Left ventricle myocardium superior (tissue), 1 donor: ENCODE results near the gene ACE. TPM values are rescaled to one million over a fixed set of nuclear protein-coding genes. Genes with fewer than 3 reads are reported as not detected.

ENCODE experiments used
- ATAC-seq: fragments of 200-7000 bp; cut with Tn5 transposase; one replicate; pipeline ENCODE4 v1.9.1; 2020; ENCODE audit warnings: mild to moderate bottlenecking, moderate library complexity
- DNase-seq: peaks from one replicate; pipeline ENCODE4 v3.0.0-alpha.2; 2020
- intact Hi-C: fragments of 100-400 bp; cut with micrococcal nuclease; formaldehyde crosslinking; loops from one replicate; pipeline ENCODE4 v1.11.0; 2022
- long read RNA-seq: library from polyadenylated mRNA; unstranded; transcript quantifications from one replicate; pipeline ENCODE4 v2.0.0, GENCODE V29; 2021
- total RNA-seq: library from RNA; stranded (reverse); fragmentation: NEBNext Ultra II Directional; extraction: Animal tissue kit (Norgen Biotek cat#: 25700); gene quantifications from one replicate; pipeline ENCODE4 v1.2.1, GENCODE V29; 2021
- donor health status: DM: no; HTN: yes; CAD: no; lungs with severe emphysema.

Gene ACE
- total RNA-seq = 5.6 TPM
- long read RNA-seq, full-length matches to known transcripts = 1 of 5 reads
- long read RNA-seq, partial matches to known transcripts = 4 of 5 reads
- long read RNA-seq, other reads (novel, unspliced or antisense) = 0 of 5 reads

DNA sequence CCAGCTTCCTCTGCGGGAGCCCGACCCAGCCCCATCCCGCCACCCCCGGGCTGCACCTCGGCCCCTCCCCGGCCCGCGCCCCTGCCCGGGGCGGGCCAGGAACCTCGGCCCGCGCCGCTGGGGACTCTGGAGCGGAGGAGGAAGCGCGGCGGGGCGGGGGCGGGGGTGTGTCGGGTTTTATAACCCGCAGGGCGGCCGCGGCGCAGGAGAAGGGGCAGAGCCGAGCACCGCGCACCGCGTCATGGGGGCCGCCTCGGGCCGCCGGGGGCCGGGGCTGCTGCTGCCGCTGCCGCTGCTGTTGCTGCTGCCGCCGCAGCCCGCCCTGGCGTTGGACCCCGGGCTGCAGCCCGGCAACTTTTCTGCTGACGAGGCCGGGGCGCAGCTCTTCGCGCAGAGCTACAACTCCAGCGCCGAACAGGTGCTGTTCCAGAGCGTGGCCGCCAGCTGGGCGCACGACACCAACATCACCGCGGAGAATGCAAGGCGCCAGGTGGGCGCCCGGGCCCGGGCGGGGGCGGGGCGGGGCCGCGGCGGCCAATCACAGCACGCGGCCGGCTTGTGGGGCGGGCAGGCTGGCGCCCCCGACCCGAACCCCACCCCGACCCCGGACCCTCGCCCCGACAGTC is at the start of gene ACE:
ACE (plus strand) TSS at position 208 of the 626 bp plus-strand sequence; CDS start at position 242, 34 bp downstream.
- DNase-seq (peak; percentile 56), ATAC-seq (peak; percentile 39)
- intact Hi-C loops = loop anchor here (5.0 kb wide), 1 partner anchor 50 kb away; no protein-coding TSS in a partner anchor

DNA sequence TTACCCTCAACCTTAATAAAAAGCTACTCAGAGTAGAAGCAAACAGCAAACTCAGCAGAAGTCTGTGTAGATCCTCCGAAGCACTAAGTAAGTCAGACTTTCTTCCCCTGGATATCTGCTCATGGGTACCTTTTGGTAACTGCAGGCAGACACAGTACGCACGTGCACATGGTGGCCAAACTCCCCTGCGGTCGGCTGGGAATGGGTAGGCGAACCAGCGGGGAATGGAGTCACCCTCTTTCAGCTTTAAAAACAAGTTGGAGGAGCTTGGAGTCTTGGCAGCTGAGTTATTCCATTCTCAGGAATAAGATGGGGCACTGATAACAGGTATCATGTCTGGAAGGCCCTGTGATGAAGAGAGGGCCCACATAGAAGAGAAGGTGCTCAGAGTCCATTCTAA is 47.1 kb upstream of the ACE start:
- ATAC-seq (no peak), DNase-seq (no peak)
- intact Hi-C loops = loop anchor here (5.0 kb wide), 2 partner anchors 48 to 183 kb away; partner anchors contain the start of gene ACE

DNA sequence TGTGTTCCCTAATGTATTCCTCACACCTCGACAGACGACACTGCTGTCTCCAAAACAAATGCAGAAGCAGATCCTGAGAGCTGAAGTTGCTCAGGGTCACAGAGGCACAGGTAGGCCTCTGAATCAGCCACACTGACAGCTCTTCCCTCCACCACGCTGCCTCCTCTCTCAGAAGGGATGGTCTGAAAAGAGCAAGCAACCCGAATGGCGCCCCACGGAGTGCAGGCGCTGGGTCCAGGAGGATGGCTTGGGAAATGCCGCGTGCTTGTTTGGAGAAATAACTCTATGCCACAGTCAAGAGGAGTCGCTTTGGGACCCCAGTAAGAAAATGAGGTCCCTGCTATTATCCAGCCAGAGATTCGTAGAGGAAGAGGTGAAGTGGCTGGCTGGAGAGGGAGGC is 46.6 kb upstream of the ACE start:
- ATAC-seq = no peak
- no peak for DNase-seq
- intact Hi-C loops = no loop called here

DNA sequence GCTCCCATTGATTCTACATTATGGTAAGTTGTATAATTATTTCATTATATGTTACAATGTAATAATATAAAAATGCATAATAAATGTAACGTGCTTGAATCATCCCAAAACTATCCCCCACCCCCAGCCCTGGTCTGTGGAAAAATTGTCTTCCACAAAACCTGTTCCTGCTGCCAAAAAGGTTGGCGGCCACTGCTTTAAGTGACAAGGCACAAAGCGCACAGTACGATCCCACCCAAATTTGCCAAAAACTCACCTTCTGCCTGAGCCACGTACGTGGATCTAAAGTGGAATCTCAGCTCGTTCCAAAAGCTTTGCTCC is 45.3 kb upstream of the ACE start:
- no peak for DNase-seq
- intact Hi-C loops = no loop called here
- ATAC-seq = no peak

GRCh38 chr17:63431939-63432804 is 44.7 kb upstream of the ACE start:
- intact Hi-C loops = no loop called here
- ATAC-seq (no peak), DNase-seq (no peak)

GRCh38 chr17:63433746-63434591 is 42.9 kb upstream of the ACE start:
- ATAC-seq (peak; percentile 91), DNase-seq (peak; percentile 91)
- intact Hi-C loops = no loop called here

GRCh38 chr17:63434951-63435571 is 41.8 kb upstream of the ACE start:
- DNase-seq (peak; percentile 84), ATAC-seq (peak; percentile 64)
- intact Hi-C loops = no loop called here

- ATAC-seq = no peak
- intact Hi-C loops = no loop called here
- DNase-seq = no peak
These were observed 41.0 kb upstream of the ACE start for GRCh38 chr17:63435681-63436522.

GRCh38 chr17:63436523-63437110 is 40.2 kb upstream of the ACE start:
- DNase-seq (no peak), ATAC-seq (no peak)
- intact Hi-C loops = no loop called here

DNA sequence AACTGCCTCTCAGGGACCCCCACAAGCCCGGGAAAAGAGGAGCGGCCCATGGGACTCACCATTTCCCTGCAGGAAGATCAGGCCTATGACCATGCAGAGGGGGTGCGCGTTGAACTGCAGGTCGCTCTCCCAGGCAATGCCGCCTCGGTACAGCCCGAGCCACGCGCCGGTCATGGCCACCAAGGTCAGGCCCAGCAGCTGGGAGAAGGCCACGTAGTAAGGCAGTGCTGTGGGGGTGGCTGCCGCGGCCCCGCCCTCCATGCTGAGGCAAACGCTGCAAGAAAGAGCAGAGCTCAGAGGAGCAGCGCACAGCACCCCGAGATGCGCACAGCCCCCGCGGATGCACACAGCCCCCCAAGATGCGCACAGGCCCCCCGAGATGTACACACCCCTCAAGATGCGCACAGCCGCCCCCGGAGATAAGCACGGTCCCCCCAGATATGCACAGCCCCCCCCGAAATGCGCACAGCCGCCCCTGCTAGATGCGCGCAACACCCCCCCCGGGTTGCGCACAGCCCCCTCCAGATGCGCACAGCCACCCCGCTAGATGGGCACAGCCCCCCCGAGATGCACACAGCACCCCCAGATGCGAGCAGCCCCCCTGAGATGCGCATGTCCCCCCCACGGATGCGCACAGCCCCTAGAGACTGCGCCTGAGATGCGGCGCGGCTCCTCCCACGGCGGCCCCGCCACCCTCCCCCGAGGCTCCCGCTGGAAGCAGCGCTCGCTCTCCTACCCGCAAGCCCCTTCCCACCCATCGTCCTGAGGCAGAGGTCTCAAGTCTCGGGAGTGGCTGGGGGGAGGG is 39.4 kb upstream of the ACE start:
- DNase-seq = peak; percentile 51

DNA sequence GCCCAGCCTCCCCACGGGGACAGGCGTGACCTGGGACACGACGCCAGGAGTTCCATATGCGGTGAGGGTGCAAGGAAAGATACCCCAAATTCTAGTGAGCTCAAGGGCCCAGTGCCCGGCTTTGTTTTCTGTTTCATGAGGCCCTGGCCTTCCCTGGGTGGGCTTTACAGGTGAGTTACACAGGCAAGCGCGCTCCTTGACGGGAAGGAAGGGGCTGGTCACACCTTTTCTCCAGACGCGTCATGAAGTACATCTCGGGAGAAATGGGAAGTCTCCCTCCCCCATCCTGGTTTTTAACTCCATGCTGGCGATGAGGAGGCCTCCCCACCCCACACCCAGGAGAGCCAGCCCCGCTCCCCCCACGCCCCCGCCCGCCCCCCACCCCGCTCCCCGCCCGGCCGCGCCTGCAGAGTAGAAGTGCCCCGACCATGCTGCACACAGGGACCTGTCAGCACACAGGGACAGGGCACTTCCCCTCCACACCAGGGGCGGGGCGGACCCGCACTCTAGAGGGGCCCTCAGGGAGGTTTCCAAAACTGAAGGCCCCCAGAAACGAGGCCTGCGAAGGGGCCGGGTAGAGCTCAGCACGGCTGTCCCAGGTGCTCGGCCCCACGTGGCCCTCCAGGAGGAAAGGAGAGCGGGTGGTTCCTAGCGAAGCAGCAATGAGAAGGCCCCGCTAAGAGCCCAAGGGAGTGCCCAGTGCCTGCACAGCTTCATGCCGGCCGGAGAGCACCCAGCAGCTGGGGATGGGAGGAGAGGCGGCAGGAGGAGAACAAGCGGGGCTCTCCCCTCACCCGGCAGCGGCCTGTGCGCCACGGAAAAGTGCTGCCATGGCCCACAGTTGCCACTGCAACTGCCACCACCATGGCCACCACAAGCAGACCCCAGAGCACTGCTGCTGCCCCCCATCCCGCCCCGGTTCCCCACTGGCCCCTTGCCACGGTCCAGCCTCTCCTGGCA is 38.5 kb upstream of the ACE start:
- ATAC-seq = no peak
- DNase-seq = no peak
- intact Hi-C loops = no loop called here

More for the DNA sequence above, 39.4 kb upstream of the ACE start:
- ATAC-seq = no peak
- intact Hi-C loops = no loop called here

DNA sequence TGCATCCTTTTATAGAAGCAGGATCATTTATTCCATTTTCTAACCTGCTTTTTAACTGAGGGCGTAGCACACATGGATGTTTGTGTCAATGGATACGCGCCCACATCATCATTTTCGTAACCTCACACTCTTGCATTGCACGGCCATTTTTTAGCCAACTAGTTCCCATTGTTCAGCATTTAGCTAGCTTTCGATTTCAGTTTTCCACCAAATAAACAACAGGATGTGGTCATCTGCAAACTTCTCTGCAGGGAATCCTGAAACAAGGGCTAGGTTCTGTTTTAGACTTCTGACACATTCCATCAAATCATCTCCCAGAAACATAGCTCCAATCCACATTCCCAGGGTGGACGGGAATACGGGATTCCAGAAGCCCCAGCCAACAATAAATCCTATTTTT is 37.2 kb upstream of the ACE start:
- intact Hi-C loops = no loop called here
- ATAC-seq = no peak
- no peak for DNase-seq

DNA sequence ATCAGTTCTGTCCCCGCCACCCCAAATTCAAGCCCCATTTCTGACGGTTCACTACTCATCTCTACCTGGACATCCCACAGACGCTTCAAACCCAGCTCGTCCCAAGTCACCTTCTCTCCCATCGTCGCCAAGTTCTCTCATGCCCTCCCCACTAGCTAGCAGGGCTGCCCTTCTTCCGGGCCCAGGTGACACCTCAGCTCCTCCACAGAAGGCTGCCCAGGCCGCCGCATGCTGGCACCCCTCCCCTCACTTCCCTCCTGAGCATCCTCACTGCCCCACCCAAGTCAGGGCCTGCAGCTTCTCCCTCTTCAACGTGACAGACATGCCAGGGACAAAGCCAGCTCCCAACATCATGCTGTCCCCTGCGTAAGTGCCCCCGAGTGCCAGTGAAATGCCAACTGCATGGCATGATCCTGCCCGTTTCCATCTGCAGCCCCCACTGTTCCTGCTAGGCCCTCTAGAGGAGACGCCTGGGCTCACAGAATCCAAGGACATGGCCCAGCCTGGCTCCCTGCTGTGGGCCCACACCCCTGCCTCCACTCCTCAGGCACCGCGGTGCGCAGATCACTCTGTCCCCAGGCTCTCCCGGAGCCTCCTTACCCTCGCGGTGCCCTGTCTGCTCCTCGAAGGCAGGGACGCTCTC is 36.6 kb upstream of the ACE start:
- DNase-seq (no peak), ATAC-seq (peak; percentile 41)
- intact Hi-C loops = no loop called here

DNA sequence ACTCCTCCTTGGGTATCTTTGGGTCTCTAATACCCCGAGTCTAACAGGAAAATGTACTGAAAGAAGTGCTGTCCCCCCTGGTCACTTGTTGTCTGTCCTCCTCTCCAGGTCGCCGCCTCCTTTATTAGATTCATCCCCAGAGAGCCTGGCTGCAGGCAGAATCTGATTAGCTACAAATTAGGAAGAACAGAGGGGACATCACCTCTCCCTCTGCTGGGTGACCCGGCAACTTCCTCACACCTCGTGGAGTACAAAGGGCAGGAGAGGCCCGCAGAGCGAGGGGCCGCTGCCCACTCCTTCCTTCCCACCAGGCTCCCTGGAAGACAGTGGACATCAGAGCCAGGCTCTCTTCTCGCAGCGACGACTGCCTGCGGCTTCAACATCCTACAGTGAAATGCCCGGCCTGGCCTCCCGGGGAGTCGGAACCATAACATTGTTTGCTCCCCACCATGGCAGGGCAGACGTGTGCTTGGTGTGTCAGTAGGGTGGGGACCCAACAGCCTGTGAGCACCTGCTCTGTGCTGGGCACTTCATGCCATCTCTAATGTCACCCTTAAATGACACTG is 36.0 kb upstream of the ACE start:
- no peak for DNase-seq
- no peak for ATAC-seq
- intact Hi-C loops = no loop called here

DNA sequence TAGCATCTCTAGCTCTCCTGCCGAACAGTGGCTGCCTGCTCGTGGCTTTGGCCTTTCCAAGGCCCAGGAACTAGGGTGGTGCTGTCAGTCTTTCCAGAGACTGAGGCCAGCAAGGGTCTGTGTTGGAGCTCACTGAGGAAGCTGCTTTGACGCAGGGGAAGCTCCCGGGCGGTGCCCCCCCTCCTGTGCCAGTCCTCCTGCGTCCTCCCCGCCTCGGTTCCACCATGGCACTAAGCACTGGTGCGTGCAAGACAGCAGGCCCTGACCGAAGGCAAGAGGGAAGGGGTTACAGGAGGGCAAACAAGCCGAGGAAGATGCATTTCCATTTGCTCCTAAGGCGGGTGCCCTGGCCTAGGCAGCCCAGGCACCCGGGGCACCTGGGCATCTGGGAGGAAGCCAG is 35.2 kb upstream of the ACE start:
- ATAC-seq = no peak
- intact Hi-C loops = no loop called here
- DNase-seq = no peak
